Spinal cord (tissue), 10 donors: ENCODE data around the gene PTPRS. TPM values are rescaled to one million over a fixed set of nuclear protein-coding genes. Genes with fewer than 3 reads are reported as not detected.

ENCODE experiments used
- DNase-seq, 6 donors: peaks; one replicate each; pipeline versions ENCODE4 v3.0.0 to v3.0.0-alpha.2; 2013 to 2015; ENCODE audit warnings: low spot score in 6 of 6, low read depth in 4 of 6
- H3K27ac ChIP-seq: one replicate; pipeline ENCODE4 v1.5.1; 2013; ENCODE audit warnings: low read depth, low read length, control low read depth
- H3K27me3 ChIP-seq: one replicate; pipeline ENCODE4 v1.6.1; 2013; ENCODE audit warnings: low read length; ENCODE audit not compliant: control insufficient read depth, insufficient read depth
- H3K36me3 ChIP-seq: one replicate; pipeline ENCODE4 v1.6.1; 2013; ENCODE audit warnings: low read length; ENCODE audit not compliant: control insufficient read depth, insufficient read depth
- H3K4me1 ChIP-seq: one replicate; pipeline ENCODE4 v1.6.1; 2013; ENCODE audit warnings: low read length; ENCODE audit not compliant: control insufficient read depth, insufficient read depth
- H3K4me3 ChIP-seq: one replicate; pipeline ENCODE4 v1.5.1; 2013; ENCODE audit warnings: low read depth, low read length, control low read depth
- H3K9me3 ChIP-seq: one replicate; pipeline ENCODE4 v1.6.1; 2013; ENCODE audit warnings: low read length; ENCODE audit not compliant: control insufficient read depth, insufficient read depth
- WGBS: methylation state at CpG from one replicate; pipeline ENCODE4 v1.1.5; 2013; ENCODE audit warnings: missing lambda C conversion rate; ENCODE audit not compliant: insufficient coverage; 5-methylcytosine and 5-hydroxymethylcytosine counted together
- polyA plus RNA-seq, 2 donors: library from polyadenylated mRNA; unstranded; fragments of 120-200 nt; gene quantifications; one replicate each; pipeline ENCODE4 v1.2.1, GENCODE V29; 2013; ENCODE audit not compliant: insufficient read length in 2 of 2
- total RNA-seq, 2 donors: library from RNA; depleted of rRNA in 1 of 2; stranded (reverse); fragments of 120-200 nt in 1 of 2; fragments of >200 nt in 1 of 2; gene quantifications; one replicate each; pipeline versions ENCODE4 v1.2.3 to v1.2.4, GENCODE V29; 2013 to 2014
- donor health status: healthy.

PTPRS gene
- total and polyA plus RNA-seq, 4 donors: 113 to 151 (median 135) TPM

DNA sequence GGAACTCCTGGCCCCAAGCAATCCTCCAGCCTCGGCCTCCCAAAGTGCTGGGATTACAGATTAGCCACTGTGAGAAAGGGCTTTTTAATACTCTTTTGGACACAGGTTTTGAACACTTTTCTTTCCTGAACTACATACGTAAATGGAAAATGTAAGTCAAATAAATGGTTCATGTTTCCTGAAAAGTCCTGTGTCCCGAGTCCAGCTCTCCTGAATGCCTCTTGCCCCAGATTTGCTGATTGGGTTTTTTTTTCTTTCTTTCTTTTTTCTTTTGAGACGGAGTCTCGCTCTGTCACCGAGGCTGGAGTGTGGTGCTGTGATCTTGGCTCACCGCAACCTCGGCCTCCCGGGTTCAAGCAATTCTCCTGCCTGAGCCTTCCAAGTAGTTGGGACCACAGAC is 24.5 kb downstream of the PTPRS start:
- 75% methylated on average over 4 of the region's 9 CpGs for WGBS
- H3K27me3 ChIP-seq: no peaks in the 10 kb centered on the region
- peaks cover 21% of the 10 kb centered on the region for H3K36me3 ChIP-seq
- no peak overlapping the region for H3K27ac ChIP-seq
- no peak overlapping the region for H3K4me3 ChIP-seq
- no peaks in the 10 kb centered on the region for H3K9me3 ChIP-seq
- DNase-seq: no peak
- H3K4me1 ChIP-seq: peaks cover 5% of the 10 kb centered on the region

DNA sequence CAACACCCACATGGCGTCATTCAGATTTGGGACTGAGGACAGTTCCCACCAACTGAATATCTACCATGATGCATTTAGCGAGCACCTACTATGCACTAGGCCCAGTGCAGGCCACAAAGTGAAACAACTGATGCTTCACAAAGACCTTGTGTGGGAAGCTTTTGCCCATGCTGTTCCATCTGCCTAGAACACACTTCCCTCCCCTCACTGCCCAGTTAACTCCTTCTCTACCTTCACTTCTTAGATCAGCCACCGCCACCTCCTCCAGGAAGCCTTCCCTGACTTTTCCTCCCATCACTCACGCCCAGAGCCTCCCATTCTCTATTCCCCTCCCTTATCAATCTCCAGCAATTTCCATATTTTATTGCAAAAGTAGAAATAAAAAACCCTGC is 25.7 kb downstream of the PTPRS start:
- Histone ChIP-seq H3K4me1 (peaks cover 6% of the 10 kb centered on the region), H3K9me3 (no peaks in the 10 kb centered on the region), H3K4me3 (no peak overlapping the region), H3K27me3 (no peaks in the 10 kb centered on the region), H3K36me3 (peaks cover 15% of the 10 kb centered on the region), H3K27ac (no peak overlapping the region)
- no peak for DNase-seq
- WGBS: 67% methylated on average over 3 of the region's 4 CpGs

DNA sequence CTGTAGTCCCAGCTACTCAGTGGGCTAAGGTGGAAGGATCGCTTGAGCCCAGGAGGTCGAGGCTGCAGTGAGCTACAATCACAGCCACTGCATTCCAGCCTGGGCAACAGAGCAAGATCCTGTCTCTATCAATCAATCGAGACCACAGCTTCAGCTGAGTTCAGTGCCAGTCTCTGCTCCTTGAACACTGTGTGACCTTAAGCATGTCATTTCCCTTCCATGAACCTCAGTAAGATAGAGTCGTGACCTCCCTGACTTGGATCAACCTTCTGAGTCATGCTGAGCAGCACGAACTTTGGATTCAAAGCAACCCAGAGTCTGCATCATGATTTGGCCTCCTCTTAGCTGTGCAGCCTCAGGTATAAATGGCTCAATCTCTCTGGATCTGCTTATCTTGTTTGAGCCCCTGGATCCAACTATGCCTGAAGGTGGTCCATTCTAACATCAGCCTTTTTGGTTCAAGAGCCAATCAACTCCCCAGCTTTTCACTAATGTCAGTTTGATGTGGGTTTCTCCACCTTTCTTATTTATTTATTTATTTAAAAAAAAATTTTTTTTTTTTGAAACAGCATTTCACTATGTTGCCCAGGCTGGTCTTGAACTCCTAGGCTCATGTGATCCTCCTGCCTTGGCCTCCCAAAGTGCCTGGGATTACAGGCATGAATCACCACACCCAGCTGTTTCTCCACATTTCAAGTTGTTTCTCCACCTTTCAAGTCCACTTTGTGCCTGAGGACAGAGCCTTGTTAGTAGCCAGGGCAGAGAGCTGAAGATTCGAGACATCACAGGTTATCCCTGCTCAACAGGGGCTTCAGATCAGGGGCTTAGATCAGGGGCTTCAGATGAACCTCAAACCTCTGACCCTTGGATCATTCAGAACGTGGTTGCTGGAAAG is 26.4 kb downstream of the PTPRS start:
- Histone ChIP-seq H3K27me3 (no peaks in the 10 kb centered on the region), H3K36me3 (peaks cover 10% of the 10 kb centered on the region), H3K27ac (no peak overlapping the region), H3K9me3 (no peaks in the 10 kb centered on the region), H3K4me3 (no peak overlapping the region), H3K4me1 (peaks cover 12% of the 10 kb centered on the region)
- WGBS: 93% methylated on average over 7 of the region's 7 CpGs
- DNase-seq: no peak

DNA sequence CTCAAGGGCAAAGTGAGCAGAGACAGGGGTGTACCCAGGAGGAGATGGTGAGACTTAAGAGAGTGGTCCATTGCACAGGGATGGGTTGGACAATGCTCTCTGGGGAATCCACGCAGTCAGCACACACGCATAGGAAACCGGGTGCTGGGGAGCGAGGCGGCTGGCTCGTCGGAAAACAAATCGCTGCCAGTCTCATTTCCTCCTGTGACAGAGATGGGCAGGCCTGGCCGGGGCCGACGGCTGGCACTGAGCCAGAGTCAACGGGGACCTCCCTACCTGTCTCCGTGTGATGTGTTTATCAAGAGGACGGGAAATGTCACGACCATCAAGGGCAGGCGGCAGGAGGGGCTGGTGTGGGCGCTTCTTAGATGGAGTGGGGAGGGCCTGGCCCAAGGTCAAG is 27.3 kb downstream of the PTPRS start:
- Histone ChIP-seq H3K36me3 (peaks cover 13% of the 10 kb centered on the region), H3K27me3 (no peaks in the 10 kb centered on the region), H3K9me3 (no peaks in the 10 kb centered on the region), H3K27ac (no peak overlapping the region), H3K4me3 (no peak overlapping the region), H3K4me1 (peaks cover 22% of the 10 kb centered on the region)
- 35% methylated on average over 13 of the region's 17 CpGs for WGBS
- peak in 1 of 6 donors; percentile 58 for DNase-seq

DNA sequence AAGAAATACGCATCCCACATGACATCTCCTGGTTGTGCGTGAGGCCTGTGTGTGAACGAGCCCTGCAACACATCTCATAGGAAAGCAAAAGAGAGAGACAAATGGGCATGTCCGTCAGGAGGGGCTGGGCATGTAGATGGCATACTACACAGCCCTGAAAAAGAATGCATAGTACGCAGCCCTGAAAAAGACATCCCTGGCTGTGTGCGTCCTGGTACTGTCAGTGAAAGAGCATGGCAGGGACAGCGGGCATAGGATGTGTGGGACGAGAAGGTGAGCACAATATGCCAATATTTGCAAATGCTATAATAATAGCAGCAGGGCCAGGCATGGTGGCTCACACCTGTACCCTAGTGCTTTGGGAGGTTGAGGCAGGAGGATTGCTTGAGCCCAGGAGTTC is 28.6 kb downstream of the PTPRS start:
- H3K27ac ChIP-seq: no peak overlapping the region
- peaks cover 26% of the 10 kb centered on the region for H3K4me1 ChIP-seq
- no peak overlapping the region for H3K4me3 ChIP-seq
- DNase-seq: no peak
- H3K27me3 ChIP-seq: no peaks in the 10 kb centered on the region
- H3K36me3 ChIP-seq: peaks cover 13% of the 10 kb centered on the region
- WGBS: 95% methylated on average over 5 of the region's 8 CpGs
- no peaks in the 10 kb centered on the region for H3K9me3 ChIP-seq

DNA sequence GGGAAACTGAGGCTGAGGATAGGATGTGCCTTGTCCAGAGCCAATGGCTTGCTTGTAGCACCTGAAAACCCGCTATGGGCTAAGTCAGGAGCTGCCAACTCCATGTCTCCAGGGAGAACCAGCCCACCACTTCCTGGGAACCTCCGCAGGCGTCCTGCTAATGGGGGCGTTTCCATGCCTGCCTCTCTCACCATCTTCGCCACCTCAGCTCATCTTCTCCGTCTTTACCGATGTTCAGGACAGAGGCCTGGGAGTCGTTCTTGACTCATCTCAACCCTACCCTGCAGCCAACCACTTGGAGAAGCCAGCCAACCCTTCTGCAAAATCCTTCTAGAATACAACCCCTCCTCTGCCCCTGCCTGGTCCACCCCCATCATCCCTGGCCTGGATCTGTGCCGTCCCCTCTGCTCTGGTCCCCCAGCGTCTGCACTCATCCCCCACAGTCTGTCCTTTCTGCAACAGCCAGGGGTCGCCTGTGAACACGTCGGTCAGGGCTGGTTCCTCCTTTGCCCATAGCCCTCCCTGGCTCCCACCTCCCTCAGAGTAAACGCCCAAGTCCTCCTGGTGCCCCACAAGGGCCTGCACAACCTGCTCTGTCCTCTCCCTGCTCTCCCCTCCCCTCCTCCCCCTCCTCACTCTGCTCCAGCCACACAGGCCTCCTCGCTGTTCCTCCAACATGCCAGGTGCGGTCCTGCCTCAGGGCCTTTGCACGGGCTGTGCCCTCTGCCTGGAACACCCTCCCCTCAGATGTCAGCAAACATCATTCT is 31.0 kb downstream of the PTPRS start:
- Histone ChIP-seq H3K27me3 (no peaks in the 10 kb centered on the region), H3K4me1 (peaks cover 26% of the 10 kb centered on the region), H3K9me3 (no peaks in the 10 kb centered on the region), H3K27ac (peak overlapping the region; percentile 78), H3K4me3 (no peak overlapping the region), H3K36me3 (peaks cover 13% of the 10 kb centered on the region)
- DNase-seq: no peak
- 74% methylated on average over 17 of the region's 17 CpGs for WGBS

DNA sequence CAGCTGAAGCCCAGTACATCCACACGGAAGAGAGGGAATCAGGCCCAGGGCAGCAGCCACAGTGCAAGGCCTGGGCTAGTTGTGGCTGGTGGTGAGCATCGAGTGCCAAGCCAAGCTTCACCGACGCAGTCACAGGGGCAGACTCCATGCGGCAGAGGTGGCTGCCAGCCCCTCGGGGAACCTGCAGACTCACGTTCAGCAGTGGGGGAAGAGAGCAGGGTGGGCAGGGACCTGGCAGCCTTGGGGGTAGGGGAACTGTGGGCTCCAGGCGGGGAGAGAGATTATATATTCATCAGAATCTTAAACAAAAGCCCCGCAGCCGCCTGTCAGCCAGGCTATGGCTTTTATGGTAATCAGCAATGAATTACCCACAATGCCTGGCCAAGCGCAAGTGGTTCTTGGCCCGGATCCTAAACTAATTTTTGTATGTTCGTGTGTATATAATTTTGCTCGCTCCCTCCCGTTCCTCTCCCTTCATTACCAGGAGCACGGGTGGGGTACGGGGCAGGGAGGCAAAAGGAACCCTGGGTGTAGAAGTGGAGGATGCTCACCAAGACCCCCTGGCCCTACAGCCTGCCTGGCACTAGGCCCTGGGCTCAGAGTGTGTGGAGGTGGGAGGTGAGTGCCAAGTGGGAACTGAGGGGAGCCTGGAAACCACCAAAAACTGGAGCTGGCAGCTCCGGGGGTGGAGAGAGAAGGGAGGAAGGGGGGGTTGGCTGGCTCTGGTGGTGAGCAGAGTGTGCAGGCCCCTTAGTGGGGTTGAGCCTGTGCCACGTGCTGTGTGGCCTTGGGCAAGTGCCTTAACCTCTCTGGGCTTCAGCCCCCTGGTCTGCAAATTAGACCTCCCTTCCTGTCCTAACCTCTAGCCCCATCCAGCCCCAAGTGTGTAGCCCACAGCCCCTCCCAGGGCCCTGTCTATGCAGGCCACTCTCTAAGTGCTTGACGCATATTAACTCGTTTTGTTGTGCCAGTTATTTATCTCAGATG is 31.9 kb downstream of the PTPRS start:
- peaks cover 19% of the 10 kb centered on the region for H3K36me3 ChIP-seq

DNA sequence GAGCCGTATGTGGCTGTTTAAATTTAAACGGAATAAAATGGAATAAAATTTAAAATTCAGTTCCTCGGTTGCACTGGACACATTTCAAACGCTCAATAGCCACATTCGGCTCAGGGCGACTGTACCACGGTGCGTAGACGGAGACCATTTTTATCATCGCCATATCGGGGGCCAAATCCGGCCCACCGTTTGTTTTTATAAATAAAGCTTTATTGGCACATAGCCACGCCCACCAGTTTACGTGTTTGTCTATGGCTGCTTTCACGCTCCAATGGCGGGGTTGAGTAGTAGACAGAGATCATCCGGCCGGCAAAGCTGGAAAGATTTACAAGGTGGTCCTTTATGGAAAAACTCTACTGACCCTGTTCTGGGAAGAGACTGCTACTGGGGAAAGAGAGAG is 33.0 kb downstream of the PTPRS start:
- H3K27me3 ChIP-seq: no peaks in the 10 kb centered on the region
- no peak for DNase-seq

More for the DNA sequence above, 31.9 kb downstream of the PTPRS start:
- peak overlapping the region; percentile 5 for H3K4me3 ChIP-seq
- peak overlapping the region; percentile 78 for H3K27ac ChIP-seq
- peaks cover 26% of the 10 kb centered on the region for H3K4me1 ChIP-seq
- H3K9me3 ChIP-seq: no peaks in the 10 kb centered on the region
- peak in 5 of 6 donors; percentile 64 to 96 (median 74) for DNase-seq
- 32% methylated on average over 10 of the region's 21 CpGs for WGBS
- no peaks in the 10 kb centered on the region for H3K27me3 ChIP-seq

DNA sequence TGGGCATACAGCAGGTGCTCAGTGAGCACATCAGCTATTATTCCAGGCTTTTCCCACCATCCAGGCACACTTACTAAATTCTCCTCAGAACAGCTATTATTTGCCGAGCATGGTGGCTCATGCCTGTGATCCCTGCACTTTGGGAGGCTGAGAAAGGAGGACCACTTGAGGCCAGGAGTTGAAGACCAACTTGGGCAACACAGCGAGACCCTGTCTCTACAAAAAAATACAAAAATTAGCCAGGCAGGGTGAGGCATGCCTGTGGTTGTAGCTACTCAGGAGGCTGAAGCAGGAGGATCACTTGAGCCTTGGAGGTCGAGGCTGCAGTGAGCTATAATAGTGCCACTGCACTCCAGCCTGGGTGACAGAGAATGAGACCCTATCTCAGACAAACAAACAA is 35.4 kb downstream of the PTPRS start:
- no peak for DNase-seq
- no peaks in the 10 kb centered on the region for H3K27me3 ChIP-seq
- H3K4me1 ChIP-seq: peaks cover 25% of the 10 kb centered on the region
- no CpG with 5 or more reads among the region's 3 CpGs for WGBS
- peaks cover 28% of the 10 kb centered on the region for H3K36me3 ChIP-seq
- H3K4me3 ChIP-seq: no peak overlapping the region
- H3K9me3 ChIP-seq: no peaks in the 10 kb centered on the region
- H3K27ac ChIP-seq: no peak overlapping the region

More for the DNA sequence above, 33.0 kb downstream of the PTPRS start:
- Histone ChIP-seq H3K36me3 (peaks cover 22% of the 10 kb centered on the region), H3K4me3 (no peak overlapping the region), H3K27ac (peak overlapping the region; percentile 78), H3K9me3 (no peaks in the 10 kb centered on the region), H3K4me1 (peaks cover 22% of the 10 kb centered on the region)
- 86% methylated on average over 9 of the region's 19 CpGs for WGBS
